ENCODE measurements around the gene RWDD1. TPM values are rescaled to one million over a fixed set of nuclear protein-coding genes. Genes with fewer than 3 reads are reported as not detected.

Gene RWDD1, protein sequence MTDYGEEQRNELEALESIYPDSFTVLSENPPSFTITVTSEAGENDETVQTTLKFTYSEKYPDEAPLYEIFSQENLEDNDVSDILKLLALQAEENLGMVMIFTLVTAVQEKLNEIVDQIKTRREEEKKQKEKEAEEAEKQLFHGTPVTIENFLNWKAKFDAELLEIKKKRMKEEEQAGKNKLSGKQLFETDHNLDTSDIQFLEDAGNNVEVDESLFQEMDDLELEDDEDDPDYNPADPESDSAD
- total RNA-seq, result 40.0 and 41.1 TPM in 2 replicates

DNA sequence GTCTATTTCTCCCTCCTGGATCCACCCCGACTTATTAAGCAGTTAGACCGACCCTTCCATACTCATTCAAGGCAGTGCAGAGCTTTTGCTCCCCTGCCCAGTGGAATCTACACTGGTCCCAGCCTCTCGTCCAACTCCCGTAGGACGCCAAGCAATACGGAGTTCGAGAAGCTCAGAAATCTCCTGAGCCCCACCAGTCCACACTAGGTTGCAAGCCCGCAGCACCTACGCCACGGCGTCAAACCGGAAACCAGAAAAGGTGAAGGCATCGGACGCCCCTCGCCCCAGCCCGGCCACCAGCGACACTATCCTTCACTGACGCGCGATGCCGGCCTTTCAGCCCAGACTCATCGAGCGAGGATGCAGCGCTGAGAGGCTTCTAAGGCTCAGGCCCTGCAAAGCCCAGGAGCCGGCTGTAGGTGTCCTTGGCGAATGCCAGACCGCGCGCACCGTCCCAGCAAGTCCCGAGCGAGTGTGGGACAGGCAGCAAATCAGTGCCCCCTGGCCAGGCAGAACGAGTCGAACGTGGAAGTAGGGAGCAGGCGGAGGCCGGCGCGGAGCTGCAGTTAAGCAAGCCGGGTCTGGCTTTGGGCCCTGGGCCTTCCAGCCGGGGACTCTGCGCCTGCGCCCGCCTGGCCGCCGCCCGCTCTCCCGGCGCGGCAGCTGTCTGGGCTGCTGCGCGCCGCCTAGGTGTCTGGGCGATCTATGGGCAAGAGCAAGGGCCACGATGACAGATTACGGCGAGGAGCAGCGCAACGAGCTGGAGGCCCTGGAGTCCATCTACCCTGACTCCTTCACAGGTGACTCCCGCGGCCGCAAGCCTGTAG is at the start of gene RWDD1:
Gene RWDD1, plus strand, starts transcription at position 649 of the 827 bp plus-strand sequence. Its CDS starts 79 bp downstream, at position 728.

DNA sequence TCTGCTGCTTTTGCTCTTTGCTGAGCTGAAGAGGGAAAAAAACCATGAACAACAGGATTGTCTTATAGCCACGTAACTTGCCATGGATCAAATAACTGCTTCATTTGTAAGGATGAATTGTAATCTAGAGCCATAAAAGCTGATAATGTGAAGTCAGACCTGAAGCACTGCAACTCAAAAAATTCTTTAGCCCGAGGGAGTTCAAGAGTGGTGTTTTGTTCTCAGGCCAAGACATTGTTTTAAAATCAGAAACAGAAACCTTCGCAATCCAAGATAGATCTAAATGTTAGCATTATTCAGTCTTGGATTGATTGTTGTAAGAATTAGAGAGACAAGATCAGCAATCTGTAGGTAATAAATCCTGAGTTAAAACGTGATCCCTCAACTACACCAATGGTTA is 25.7 kb upstream of the RWDD1 start, which contains the start of gene TRAPPC3L:
Gene TRAPPC3L, minus strand, starts transcription at position 34 of the 400 bp plus-strand sequence. CDS start 170 bp downstream, outside the sequence.

DNA sequence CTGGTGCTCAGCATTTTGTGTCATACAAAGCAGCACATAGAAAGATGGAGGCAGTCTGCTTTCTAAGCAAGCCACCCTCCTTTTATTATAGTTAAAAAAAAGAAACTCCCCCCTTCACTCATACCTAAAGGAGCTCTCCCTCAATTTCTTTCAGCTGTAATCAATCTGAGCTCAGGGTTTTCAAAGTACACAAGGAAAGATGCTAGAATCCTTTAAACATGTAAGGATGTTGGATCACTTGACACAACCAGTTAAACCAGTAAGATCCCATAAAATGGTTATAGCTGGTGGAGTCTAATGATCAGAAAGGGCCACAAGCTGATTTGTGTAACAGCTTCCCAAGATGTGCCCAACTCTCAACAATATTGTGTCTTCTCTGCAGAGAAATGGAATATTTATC is 17.9 kb upstream of the RWDD1 start, which contains the start of gene CALHM4:
Gene CALHM4, plus strand, starts transcription at position 301 of the 400 bp plus-strand sequence. Its CDS starts 43 bp downstream, at position 344.

DNA sequence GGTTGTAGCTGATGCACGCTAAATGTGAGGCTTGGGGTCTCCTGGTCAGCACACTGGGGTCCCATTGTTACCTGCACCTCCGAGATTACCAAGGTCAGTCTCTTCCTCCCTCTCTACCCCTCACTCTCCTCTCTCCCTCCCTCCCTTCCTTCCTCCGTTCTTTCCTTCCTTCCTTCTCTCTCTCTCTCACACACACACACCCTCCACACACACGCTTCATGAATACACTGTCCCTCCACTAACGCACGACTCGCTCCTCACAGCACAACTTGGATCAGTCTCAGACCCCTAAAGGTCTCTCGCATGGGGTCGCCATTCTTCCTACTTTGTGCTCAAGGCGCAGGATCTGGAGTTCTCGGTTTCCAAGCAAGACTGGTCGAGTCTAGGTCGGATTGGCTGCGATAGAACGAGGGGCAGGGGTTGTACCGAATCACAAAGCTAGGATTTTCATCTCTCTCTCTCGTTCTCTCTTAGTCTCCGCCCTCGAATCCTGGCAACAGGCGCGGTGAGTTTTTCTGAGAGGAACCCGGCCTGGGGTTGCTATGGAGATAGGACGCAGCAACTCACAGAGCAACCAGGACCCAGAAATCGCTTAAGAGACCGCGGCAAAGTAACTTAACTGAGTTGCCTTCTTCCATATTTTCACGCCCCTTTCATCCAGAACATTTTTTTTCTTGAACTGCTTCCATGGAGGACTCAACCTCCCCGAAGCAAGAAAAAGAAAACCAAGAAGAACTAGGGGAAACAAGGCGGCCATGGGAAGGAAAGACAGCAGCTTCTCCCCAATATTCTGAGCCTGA is 44.8 kb downstream of the RWDD1 start, which contains the start of gene RSPH4A:
Gene RSPH4A, plus strand, starts transcription at position 543 of the 800 bp plus-strand sequence. Its CDS starts 145 bp downstream, at position 688.

Other genes starting within 250 kb of the RWDD1 start
- 14.6 and 15.3 TPM in 2 replicates for gene DSE, start 200.6 kb upstream of the RWDD1 start, total RNA-seq
- not detected in 2 replicates for gene CALHM6, start 110.1 kb upstream of the RWDD1 start, total RNA-seq
- 3.6 and 4.4 TPM in 2 replicates for gene CALHM5, start 59.9 kb upstream of the RWDD1 start, total RNA-seq
- 0.10 TPM in 1 of 2 replicates, not detected in the other for gene TRAPPC3L, start 25.8 kb upstream of the RWDD1 start, total RNA-seq
- gene CALHM4, start 17.8 kb upstream of the RWDD1 start, total RNA-seq, result 0.87 TPM in 1 of 2 replicates, not detected in the other
- under 0.01 and 0.10 TPM in 2 replicates for gene RSPH4A, start 45.0 kb downstream of the RWDD1 start, total RNA-seq
- gene ZUP1, start 97.3 kb downstream of the RWDD1 start, total RNA-seq, result 8.1 TPM in 2 replicates
- 3.7 and 3.9 TPM in 2 replicates for gene KPNA5, start 109.7 kb downstream of the RWDD1 start, total RNA-seq
- gene FAM162B, start 194.2 kb downstream of the RWDD1 start, total RNA-seq, result 0.44 and 0.67 TPM in 2 replicates